Endodermal cell (in vitro differentiated cells): ENCODE results near the gene NXPH4. TPM values are rescaled to one million over a fixed set of nuclear protein-coding genes. Genes with fewer than 3 reads are reported as not detected.
A peak's percentile ranks its signal among the peaks of the same experiment; 100 is the strongest.

Source experiments
- DNase-seq: peaks from one replicate; pipeline ENCODE4 v3.0.0-alpha.2; 2017
- H3K27ac ChIP-seq: 2 replicates; pipeline ENCODE4 v1.5.1; 2013; ENCODE audit warnings: mild to moderate bottlenecking, low read depth, low read length, moderate library complexity
- H3K27me3 ChIP-seq: 2 replicates; pipeline ENCODE4 v1.6.1; 2013; ENCODE audit warnings: mild to moderate bottlenecking, low read length, moderate library complexity; ENCODE audit not compliant: insufficient read depth, control insufficient read depth, poor library complexity, severe bottlenecking
- H3K36me3 ChIP-seq: 2 replicates; pipeline ENCODE4 v1.7.0; 2013; ENCODE audit warnings: mild to moderate bottlenecking, low read length, moderate library complexity; ENCODE audit not compliant: control insufficient read depth, insufficient read depth
- H3K4me1 ChIP-seq: one replicate; pipeline ENCODE4 v1.7.0; 2013; ENCODE audit warnings: low read length; ENCODE audit not compliant: control insufficient read depth, insufficient read depth
- H3K4me3 ChIP-seq: 2 replicates; pipeline ENCODE4 v1.5.1; 2013; ENCODE audit warnings: mild to moderate bottlenecking, low read length, moderate library complexity
- H3K9ac ChIP-seq: 2 replicates; pipeline ENCODE4 v1.6.1; 2013; ENCODE audit warnings: mild to moderate bottlenecking, low read length, moderate library complexity; ENCODE audit not compliant: poor library complexity, severe bottlenecking; ENCODE audit errors: extremely low read depth
- H3K9me3 ChIP-seq: 2 replicates; pipeline ENCODE4 v1.6.1; 2013; ENCODE audit warnings: mild to moderate bottlenecking, low read length, moderate library complexity; ENCODE audit not compliant: control insufficient read depth
- H3K27ac Mint-ChIP-seq: 2 replicates; pipeline ENCODE4 v1.8.0; 2020; ENCODE audit warnings: mixed read lengths
- H3K27me3 Mint-ChIP-seq: 2 replicates; pipeline ENCODE4 v1.8.0; 2021; ENCODE audit warnings: mild to moderate bottlenecking, mixed read lengths; ENCODE audit not compliant: insufficient read depth
- H3K36me3 Mint-ChIP-seq: 2 replicates; pipeline ENCODE4 v1.8.0; 2020; ENCODE audit warnings: low read depth, mixed read lengths
- H3K4me1 Mint-ChIP-seq: 2 replicates; pipeline ENCODE4 v1.8.0; 2020; ENCODE audit warnings: mixed read lengths
- H3K4me3 Mint-ChIP-seq: 2 replicates; pipeline ENCODE4 v1.8.0; 2020; ENCODE audit warnings: mild to moderate bottlenecking, moderate library complexity, mixed read lengths
- H3K9me3 Mint-ChIP-seq: 2 replicates; pipeline ENCODE4 v1.8.0; 2020; ENCODE audit warnings: mild to moderate bottlenecking, mixed read lengths
- WGBS, 2 experiments: methylation state at CpG; one replicate each; pipeline versions ENCODE4 v1.1.5 to v1.1.7; 2013; ENCODE audit warnings: missing lambda C conversion rate in 2 of 2, mixed read lengths in 1 of 2; ENCODE audit not compliant: insufficient coverage in 1 of 2, insufficient read length in 1 of 2; 5-methylcytosine and 5-hydroxymethylcytosine counted together
- total RNA-seq, 2 donors: library from RNA; stranded (reverse); fragmentation: NEBNext Ultra II Directional in 1 of 2; extraction: Animal tissue kit (Norgen Biotek cat#: 25700) in 1 of 2; gene quantifications; 2 replicates in 1 of 2; 3 replicates in 1 of 2; pipeline ENCODE4 v1.2.1, GENCODE V29; 2021
- TF ChIP-seq, protein P1 (sequence below): fragments of 200-600 bp; sonication (generic); conservative IDR thresholded peaks from 2 replicates; pipeline ENCODE4 v1.5.0; 2021; ENCODE audit warnings: antibody characterized with exemption, mild to moderate bottlenecking

NXPH4 gene
- total RNA-seq, 2 donors from 2014 or later = 0.31 to 1.1 TPM

DNA sequence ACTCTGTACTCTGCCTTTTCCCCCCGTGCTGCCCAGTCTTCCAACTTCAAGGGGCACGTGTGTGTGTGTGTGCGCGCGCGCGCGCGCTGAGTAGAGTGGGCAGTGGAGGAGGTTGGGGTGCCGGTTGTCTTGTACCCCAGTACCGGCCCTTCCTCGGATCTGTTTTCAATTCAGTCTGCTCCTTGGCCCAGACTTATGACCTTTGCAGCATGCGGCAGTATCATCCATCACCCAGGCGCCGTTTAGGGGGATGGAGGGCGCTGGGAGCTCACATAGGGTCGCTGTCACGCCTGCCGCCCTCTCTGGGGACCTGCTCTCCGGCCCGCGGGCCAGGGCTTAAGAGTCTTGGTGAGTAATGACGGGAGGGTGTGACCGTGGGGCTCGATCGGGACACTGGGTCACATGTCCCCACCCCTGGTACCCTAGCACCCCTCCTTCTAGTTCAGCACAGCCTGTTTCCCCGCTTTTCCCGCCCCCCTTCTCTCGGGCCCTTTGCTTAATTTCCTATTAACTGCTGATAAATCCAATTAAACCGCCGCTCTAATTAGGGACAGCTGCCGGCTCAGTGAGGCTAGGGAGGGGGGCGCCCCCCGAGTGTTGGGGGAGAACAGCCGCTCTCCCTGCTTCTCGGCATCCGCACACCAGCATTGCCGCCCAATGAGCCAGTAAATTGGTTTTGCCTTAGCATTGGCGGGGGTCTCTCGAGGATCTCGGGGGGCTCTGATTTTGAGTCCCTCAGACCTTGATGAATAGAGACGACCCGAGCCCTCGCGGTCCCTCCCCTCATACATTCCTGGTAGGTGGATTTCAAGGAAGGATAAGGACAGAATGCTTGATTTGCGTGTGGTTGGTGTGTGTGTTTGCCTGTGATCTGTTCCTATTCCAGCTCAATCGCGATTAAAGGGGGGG is 25.1 kb downstream of the NXPH4 start:
- TF ChIP-seq, protein P1, sequence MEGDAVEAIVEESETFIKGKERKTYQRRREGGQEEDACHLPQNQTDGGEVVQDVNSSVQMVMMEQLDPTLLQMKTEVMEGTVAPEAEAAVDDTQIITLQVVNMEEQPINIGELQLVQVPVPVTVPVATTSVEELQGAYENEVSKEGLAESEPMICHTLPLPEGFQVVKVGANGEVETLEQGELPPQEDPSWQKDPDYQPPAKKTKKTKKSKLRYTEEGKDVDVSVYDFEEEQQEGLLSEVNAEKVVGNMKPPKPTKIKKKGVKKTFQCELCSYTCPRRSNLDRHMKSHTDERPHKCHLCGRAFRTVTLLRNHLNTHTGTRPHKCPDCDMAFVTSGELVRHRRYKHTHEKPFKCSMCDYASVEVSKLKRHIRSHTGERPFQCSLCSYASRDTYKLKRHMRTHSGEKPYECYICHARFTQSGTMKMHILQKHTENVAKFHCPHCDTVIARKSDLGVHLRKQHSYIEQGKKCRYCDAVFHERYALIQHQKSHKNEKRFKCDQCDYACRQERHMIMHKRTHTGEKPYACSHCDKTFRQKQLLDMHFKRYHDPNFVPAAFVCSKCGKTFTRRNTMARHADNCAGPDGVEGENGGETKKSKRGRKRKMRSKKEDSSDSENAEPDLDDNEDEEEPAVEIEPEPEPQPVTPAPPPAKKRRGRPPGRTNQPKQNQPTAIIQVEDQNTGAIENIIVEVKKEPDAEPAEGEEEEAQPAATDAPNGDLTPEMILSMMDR = no peak
- peaks cover 30% of the 10 kb centered on the region for H3K4me1 Mint-ChIP-seq
- DNase-seq = peak; percentile 67
- Histone ChIP-seq H3K36me3 (no peaks in the 10 kb centered on the region), H3K27ac (peak overlapping the region; percentile 66), H3K9ac (no peak overlapping the region), H3K27me3 (peaks cover 74% of the 10 kb centered on the region), H3K9me3 (no peaks in the 10 kb centered on the region), H3K4me1 (peaks cover 6% of the 10 kb centered on the region), H3K4me3 (no peak overlapping the region)
- H3K4me3 Mint-ChIP-seq = no peak overlapping the region
- no peak overlapping the region for H3K27ac Mint-ChIP-seq
- H3K9me3 Mint-ChIP-seq = no peaks in the 10 kb centered on the region
- H3K27me3 Mint-ChIP-seq = peaks cover 82% of the 10 kb centered on the region
- peaks cover 2% of the 10 kb centered on the region for H3K36me3 Mint-ChIP-seq
- WGBS, 2 experiments = 10 to 16% methylated on average over 16 to 47 of the region's 48 CpGs

DNA sequence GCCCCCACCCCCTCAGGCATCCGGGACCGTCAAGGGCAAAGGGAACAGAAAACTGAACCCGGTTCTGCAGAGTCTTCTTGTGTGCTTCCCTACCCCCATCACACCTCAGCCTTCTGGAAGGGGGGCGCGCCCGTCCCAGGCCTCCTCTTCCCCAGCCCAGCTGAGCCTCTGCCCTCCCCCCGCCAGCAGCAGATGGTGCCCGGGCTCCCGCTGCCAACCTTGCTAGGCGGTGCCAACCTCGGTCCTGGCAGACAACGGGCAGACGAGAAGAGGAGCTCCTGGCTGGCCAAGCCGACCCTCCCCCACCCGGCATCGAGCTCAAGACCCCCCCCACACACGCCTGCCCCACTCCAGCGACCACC is 25.7 kb downstream of the NXPH4 start:
- 6 to 14% methylated on average over 7 to 18 of the region's 18 CpGs for WGBS, 2 experiments
- TF ChIP-seq, protein P1 = no peak
- Mint-ChIP-seq H3K36me3 (peaks cover 4% of the 10 kb centered on the region), H3K9me3 (no peaks in the 10 kb centered on the region), H3K27ac (no peak overlapping the region), H3K4me3 (peak overlapping the region; percentile 54), H3K4me1 (peaks cover 30% of the 10 kb centered on the region), H3K27me3 (peaks cover 75% of the 10 kb centered on the region)
- H3K36me3 ChIP-seq = no peaks in the 10 kb centered on the region
- H3K27ac ChIP-seq = no peak overlapping the region
- peaks cover 68% of the 10 kb centered on the region for H3K27me3 ChIP-seq
- H3K4me3 ChIP-seq = peak overlapping the region; percentile 65
- no peak for DNase-seq
- H3K9me3 ChIP-seq = no peaks in the 10 kb centered on the region
- no peak overlapping the region for H3K9ac ChIP-seq
- peaks cover 6% of the 10 kb centered on the region for H3K4me1 ChIP-seq

DNA sequence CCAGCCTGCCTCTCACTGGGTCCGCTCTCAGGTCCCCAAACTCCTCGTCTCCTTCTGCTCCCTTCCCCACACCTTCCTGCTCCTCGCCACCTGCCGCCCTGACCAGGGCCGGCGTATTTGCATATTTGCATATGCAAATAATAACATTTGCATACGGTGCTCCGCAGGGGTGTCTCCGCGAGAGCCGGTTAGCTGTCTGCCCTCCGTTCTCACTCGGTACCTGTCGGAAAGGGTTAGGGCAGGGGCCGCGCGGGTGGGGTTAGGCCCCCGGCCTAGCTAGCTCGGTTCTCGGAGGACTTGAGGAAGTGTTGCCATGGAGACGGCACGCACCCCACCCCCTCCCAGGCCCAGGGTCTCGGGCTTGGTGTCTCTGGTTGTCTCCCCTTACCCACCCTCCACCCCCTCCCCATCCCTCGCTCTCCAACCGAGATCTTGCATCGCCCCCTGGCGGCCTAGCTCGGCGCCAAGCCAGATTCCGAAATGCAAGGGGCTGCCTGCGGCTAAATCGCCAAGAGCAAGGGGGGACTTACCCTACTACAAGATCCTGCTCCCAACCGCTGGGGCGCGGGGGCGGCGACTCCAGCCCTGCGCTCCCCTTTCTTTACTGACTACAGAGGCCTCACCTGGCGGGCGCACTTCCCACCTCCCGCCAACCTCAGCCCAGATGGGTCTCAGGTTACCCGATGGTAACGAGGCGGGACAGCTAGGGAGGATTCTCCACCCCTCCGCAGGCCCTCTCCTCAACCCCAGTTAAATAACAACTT is 26.3 kb downstream of the NXPH4 start:
- TF ChIP-seq, protein P1 = peak; percentile 82
- Mint-ChIP-seq H3K27ac (no peak overlapping the region), H3K4me1 (peaks cover 28% of the 10 kb centered on the region), H3K4me3 (peak overlapping the region; percentile 54), H3K36me3 (peaks cover 4% of the 10 kb centered on the region), H3K27me3 (peaks cover 70% of the 10 kb centered on the region), H3K9me3 (no peaks in the 10 kb centered on the region)
- H3K4me3 ChIP-seq = peak overlapping the region; percentile 65
- H3K9ac ChIP-seq = no peak overlapping the region
- H3K27me3 ChIP-seq = peaks cover 62% of the 10 kb centered on the region
- H3K4me1 ChIP-seq = peaks cover 6% of the 10 kb centered on the region
- DNase-seq = peak; percentile 99
- H3K27ac ChIP-seq = no peak overlapping the region
- H3K9me3 ChIP-seq = no peaks in the 10 kb centered on the region
- whole genome bisulfite sequencing, 2 experiments = 1 to 2% methylated on average over 26 to 45 of the region's 45 CpGs
- H3K36me3 ChIP-seq = no peaks in the 10 kb centered on the region
